Esophagus squamous epithelium (tissue), 4 donors: ENCODE results near the gene TIMM44.

ENCODE experiments used
- POLR2A ChIP-seq, 4 donors: fragments of 450-650 bp; IDR thresholded peaks; one replicate each; pipeline ENCODE4 v1.6.1; 2017; ENCODE audit warnings: antibody characterized with exemption in 4 of 4, mild to moderate bottlenecking in 4 of 4, moderate library complexity in 3 of 4
- TF ChIP-seq, protein P1 (sequence below), 6 experiments: fragments of 450-650 bp in 4 of 6; fragments of 200-600 bp in 2 of 6; sonication (generic) in 2 of 6; IDR thresholded peaks; one replicate each; pipeline ENCODE4 v1.5.1; 2016 to 2019; ENCODE audit warnings: antibody characterized with exemption in 6 of 6, mild to moderate bottlenecking in 4 of 6, moderate library complexity in 4 of 6

DNA sequence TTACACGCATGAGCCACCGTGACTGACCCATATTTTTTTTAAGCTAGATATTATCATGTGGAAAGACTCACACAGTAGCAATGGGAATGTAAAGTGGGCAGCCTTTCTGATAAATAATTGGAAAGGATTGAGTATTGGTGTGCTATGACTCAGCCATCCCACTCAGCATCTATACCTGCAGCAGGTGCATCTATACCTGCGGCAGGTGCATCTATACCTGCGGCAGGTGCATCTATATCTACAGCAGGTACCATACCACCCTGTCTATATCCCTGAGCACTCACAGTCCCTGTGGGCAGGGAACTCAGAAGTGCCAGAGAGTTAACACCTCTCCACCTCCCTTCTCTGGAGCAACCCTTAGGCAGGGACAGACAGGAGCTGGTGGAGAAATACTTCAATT lies 60.4 kb downstream of the TIMM44 start:
- TF ChIP-seq, protein P1, sequence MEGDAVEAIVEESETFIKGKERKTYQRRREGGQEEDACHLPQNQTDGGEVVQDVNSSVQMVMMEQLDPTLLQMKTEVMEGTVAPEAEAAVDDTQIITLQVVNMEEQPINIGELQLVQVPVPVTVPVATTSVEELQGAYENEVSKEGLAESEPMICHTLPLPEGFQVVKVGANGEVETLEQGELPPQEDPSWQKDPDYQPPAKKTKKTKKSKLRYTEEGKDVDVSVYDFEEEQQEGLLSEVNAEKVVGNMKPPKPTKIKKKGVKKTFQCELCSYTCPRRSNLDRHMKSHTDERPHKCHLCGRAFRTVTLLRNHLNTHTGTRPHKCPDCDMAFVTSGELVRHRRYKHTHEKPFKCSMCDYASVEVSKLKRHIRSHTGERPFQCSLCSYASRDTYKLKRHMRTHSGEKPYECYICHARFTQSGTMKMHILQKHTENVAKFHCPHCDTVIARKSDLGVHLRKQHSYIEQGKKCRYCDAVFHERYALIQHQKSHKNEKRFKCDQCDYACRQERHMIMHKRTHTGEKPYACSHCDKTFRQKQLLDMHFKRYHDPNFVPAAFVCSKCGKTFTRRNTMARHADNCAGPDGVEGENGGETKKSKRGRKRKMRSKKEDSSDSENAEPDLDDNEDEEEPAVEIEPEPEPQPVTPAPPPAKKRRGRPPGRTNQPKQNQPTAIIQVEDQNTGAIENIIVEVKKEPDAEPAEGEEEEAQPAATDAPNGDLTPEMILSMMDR (IDR thresholded peaks at IDR 0.05) = no peak
- TF ChIP-seq POLR2A (IDR thresholded peaks at IDR 0.05) = no peak
